KOPT-K1 (cell line): ENCODE results near the gene NEK10.

Experiments
- H3K27ac ChIP-seq: fragments of 200-600 bp; sonication (generic); 2 replicates; pipeline ENCODE4 v1.5.1; 2016; ENCODE audit warnings: antibody characterized with exemption, mild to moderate bottlenecking, low read depth, low read length; ENCODE audit not compliant: poor library complexity, severe bottlenecking
- H3K36me3 ChIP-seq: fragments of 200-600 bp; sonication (generic); 2 replicates; pipeline ENCODE4 v1.5.1; 2017; ENCODE audit warnings: antibody characterized with exemption, mild to moderate bottlenecking, low read length, moderate library complexity; ENCODE audit not compliant: insufficient read depth
- H3K9me3 ChIP-seq: fragments of 200-600 bp; sonication (generic); 2 replicates; pipeline ENCODE4 v1.5.1; 2017; ENCODE audit warnings: antibody characterized with exemption, low read length, mild to moderate bottlenecking; ENCODE audit not compliant: insufficient read depth, poor library complexity, severe bottlenecking

Gene NEK10

DNA sequence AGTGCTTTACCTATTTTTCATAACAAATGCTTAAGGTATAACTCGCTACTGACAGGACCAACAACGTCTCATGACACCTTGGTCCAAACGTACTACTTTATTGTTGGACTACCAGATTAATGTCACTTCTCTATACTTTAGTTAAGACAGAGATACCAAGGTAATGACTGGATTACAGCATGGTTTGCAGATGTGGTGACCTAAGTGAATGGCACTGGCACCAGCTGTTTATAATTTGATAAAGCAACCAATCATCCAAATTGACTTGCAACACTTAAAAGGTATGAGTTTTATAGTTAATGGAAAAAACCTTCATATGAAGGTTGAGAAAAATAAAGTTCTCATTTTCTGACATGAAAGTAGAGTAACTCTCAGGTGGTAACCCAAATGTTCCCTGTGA lies 209.0 kb downstream of the NEK10 start:
- Histone ChIP-seq H3K9me3 (no peaks in the 10 kb centered on the region), H3K27ac (no peak overlapping the region), H3K36me3 (no peaks in the 10 kb centered on the region)

DNA sequence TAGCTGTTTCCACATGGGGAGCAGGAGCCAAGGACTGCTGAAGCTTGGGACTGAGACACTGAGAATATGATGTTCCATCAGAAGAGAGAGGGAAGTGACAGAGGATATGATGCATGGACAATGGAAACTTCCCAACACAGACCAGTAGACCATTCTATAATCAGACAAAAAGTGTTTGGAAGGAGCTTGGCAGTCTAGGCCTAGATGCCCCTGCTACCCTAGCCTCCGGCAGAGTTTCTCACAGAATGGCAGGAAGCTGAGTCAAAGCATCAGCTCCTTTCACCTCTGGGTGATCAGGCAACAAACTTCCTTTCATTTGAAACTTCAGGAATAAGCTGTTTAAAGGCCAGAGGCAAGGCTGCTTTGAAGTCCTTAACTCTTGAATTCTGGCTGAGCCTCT lies 222.0 kb downstream of the NEK10 start:
- Histone ChIP-seq H3K36me3 (no peaks in the 10 kb centered on the region), H3K27ac (no peak overlapping the region), H3K9me3 (no peaks in the 10 kb centered on the region)

DNA sequence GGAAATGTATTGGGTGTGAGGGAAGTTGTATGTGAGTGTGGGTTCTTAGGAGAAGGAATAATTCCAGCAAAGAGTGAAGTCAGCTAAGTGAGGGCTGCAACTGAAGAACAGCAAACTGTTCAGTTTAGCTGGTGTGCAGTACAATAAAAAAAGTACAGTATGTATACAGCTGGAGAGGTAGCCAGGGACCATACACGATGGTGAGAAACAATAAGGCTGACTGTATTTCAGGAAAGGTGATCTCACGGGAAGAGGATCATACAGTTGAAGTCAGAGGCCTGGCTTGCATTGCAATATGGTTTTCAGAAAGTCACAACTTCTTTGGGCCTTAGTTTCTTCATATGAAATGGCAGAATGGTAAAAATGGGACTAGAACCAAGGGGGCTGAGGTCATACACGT lies 222.4 kb downstream of the NEK10 start:
- Histone ChIP-seq H3K27ac (no peak overlapping the region), H3K9me3 (no peaks in the 10 kb centered on the region), H3K36me3 (no peaks in the 10 kb centered on the region)

DNA sequence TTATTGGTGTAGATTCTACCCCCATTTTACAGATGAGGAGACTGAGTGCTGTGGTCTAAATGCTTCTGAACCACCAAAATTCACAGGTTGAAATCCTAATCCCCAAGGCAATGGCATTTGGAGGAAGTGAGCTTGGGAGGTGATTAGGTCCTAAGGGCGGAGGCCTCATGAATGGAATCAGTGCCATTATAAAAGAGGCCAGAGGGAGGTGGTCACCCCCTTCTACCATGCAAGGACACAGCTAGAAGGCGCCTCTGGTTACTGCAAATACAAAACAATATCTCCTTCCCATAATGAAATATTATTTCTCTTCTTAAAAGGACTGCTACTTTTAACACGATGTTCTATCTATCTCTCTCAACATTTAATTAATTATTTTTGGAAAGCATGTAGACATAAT lies 223.5 kb downstream of the NEK10 start:
- no peaks in the 10 kb centered on the region for H3K9me3 ChIP-seq
- no peak overlapping the region for H3K27ac ChIP-seq
- no peaks in the 10 kb centered on the region for H3K36me3 ChIP-seq

DNA sequence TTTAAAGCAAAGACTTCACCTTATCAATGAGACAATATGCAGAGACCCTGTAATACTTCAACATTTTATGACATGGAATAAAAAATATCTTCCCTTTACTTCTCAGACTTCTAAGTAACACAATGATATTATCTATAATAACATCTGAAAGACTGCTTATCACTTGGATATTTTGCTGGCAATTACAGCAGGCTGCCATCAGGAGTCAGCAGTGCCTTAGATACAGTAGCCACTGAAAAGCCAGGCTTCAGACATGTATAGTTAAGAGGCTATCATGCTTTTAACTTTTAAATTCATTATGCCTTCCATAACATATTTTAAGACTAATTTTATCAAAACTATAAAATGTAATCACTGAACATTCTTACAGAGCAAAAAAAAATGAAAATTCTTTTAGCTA lies 227.5 kb downstream of the NEK10 start:
- no peak overlapping the region for H3K27ac ChIP-seq
- H3K36me3 ChIP-seq: no peaks in the 10 kb centered on the region
- H3K9me3 ChIP-seq: no peaks in the 10 kb centered on the region

DNA sequence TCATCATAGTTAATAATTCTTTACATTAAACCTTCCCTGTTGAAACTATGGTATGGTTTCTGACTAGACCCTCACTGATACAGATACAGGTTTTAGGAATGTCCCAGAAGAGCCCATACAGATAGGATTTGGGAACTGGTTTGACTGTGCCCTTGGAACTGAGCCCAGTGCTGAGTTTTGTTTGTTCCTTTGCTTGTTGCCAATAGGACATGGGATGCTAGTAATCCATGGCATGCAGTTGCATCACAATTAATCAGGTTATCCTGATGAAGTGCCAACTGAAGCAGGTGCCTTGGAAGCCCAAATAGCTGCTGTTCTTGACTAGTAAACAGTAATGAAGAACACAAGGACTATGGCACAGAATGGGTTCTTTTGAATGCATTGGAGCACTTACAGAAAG lies 230.6 kb downstream of the NEK10 start:
- Histone ChIP-seq H3K9me3 (no peaks in the 10 kb centered on the region), H3K36me3 (no peaks in the 10 kb centered on the region), H3K27ac (no peak overlapping the region)

DNA sequence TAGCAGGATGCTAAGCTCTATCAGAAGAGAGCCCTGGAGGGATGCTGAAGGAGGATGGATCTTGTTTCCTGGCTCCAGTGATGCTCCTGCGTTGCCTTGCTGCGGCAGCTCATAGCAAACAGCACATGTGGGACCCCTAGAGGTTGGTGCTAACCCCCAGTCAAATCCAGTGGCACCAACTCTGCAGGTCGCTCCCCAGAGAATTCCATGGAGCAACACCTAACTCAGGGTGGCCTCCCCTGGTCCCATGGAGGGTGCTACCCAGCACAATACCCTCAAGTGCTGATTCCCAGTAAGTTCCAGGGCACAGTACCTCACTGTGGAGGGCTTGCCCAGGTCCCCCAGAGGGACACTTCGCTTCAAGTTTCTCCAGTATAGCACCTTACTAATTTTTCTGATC lies 231.2 kb downstream of the NEK10 start:
- Histone ChIP-seq H3K27ac (no peak overlapping the region), H3K36me3 (no peaks in the 10 kb centered on the region), H3K9me3 (no peaks in the 10 kb centered on the region)

DNA sequence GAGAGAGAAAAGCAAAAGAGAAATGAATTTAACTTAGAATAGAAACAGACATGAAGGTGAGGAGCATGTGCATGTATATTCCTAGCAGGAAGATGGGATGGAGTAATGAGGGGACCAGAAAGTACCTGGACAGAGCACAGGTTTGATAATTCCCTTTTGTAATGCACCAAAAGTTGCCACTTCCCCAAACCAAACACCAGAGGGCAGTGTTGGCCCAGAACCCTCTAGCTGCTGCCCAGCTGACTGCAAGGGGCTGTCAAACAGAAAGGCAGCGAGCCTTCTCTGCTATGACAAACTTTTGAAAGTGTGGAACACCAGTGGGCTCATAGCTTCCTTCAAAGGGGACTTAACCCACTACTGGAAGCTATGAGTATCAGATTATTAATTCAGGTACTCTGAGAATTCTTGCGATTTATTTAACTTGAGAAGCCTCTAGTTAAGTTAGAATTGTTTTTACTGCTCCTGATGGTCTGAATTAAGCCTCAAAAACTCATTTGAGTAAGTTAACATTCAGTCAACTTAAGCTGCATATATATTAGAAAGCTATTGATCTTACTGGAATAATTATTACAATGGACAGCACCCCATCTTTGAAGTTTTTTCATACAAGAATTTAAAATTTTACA lies 234.9 kb downstream of the NEK10 start:
- Histone ChIP-seq H3K27ac (no peak overlapping the region), H3K36me3 (no peaks in the 10 kb centered on the region), H3K9me3 (no peaks in the 10 kb centered on the region)

DNA sequence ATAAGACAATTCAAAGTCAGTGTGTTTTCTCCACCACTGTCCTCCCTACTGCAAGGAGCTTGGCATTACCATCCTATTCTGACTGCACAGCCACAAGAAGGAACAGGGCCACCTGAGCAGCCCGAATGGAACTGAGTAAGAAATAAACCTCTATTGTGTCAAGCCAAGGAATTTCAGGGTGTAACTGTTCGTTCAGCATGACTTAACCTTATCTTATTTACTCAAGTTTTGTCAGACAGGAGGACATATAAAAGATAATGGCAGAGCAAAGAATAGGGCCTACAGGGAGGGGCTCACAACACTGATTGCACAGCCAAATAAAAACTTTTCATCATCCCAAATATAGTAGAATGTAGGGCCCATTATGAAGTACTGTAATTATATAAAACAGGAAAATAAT lies 236.1 kb downstream of the NEK10 start:
- H3K36me3 ChIP-seq: no peaks in the 10 kb centered on the region
- no peak overlapping the region for H3K27ac ChIP-seq
- H3K9me3 ChIP-seq: no peaks in the 10 kb centered on the region

DNA sequence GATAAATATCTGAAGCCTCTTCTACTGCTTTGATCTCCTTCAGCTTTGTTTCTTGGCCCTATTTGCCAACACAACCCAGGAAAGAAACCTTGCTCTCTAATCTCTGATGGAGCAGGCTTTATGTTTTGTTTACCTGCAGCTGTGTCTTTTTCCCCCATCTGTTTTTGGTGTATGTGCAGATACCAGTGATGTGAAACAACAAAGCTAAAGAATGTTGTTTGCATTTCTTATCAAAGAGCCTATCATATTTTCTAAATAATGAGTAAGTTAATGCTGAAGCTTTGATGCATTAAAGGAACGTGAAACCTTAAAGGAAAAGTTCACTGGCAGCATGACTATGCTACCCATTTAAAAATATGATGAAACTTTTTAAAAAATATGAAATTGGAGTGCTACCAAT lies 238.4 kb downstream of the NEK10 start:
- H3K36me3 ChIP-seq: no peaks in the 10 kb centered on the region
- H3K9me3 ChIP-seq: no peaks in the 10 kb centered on the region
- no peak overlapping the region for H3K27ac ChIP-seq

DNA sequence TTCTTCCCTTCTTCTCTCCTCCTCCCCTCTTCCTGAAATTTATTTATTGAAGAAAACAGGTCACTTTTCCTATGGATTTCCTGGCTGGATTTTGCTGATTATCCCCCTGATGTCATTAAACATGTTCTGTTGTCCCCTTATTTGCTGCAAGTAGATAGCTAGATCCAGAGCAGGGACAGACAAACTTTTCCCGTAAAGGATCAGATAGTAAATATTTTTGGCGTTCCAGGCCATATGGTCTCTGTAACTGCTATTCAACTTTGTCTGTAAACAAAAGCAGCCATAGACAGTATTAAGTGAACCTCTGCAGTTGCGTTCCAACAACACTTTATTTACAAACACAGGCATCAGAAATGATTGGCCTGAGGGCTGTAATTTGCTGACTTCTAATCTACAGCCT lies 241.3 kb downstream of the NEK10 start:
- Histone ChIP-seq H3K27ac (no peak overlapping the region), H3K36me3 (no peaks in the 10 kb centered on the region), H3K9me3 (no peaks in the 10 kb centered on the region)

DNA sequence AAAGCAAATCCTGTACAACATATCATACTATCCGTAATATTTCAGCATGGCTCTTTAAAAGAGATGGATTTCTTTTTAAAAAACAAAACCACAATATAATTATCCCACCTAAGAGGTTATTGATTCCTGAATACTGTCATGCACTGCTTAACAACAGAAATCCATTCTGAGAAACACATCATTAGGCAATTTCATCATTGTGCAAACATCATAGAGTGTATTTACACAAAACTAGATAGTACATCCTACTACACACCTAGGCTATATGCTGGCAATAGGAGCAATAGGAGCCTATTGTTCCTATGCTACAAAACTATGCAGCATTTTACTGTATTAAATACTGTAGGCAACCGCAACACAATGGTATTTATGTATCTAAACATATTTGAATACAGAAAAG lies 242.0 kb downstream of the NEK10 start:
- no peaks in the 10 kb centered on the region for H3K36me3 ChIP-seq
- no peak overlapping the region for H3K27ac ChIP-seq
- no peaks in the 10 kb centered on the region for H3K9me3 ChIP-seq

DNA sequence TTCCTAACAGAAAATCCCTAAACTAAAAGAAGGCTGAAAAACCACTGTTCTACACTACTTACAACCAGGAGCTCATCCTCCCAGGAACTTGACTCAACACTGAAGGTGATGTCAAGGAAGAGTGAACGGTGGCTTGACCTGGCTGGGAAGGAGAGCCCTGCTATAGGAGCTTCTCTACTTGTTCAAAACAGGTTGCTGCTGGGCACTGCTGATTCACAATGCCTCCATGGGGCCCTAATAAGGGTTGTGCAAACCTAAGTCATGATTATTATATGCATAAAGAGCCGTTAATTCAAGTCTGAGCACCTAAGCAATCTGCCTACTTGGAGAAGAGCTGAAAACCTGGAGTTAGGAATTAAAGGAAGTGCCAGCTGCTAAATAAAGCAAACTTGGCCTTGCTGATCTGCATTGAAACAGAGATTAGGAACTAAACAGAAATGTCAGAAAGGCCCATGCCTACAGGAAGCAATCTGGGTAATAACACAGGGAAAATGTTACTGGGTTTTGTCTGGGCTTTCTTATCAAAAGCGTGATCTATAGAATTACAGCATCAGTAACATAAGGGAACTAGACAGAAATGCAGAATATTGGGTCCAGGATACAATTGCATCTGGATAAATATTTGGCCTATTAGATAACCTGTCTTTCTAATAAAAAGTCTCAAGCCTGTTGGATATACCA lies 243.2 kb downstream of the NEK10 start:
- H3K27ac ChIP-seq: no peak overlapping the region
- no peaks in the 10 kb centered on the region for H3K9me3 ChIP-seq
- H3K36me3 ChIP-seq: no peaks in the 10 kb centered on the region

DNA sequence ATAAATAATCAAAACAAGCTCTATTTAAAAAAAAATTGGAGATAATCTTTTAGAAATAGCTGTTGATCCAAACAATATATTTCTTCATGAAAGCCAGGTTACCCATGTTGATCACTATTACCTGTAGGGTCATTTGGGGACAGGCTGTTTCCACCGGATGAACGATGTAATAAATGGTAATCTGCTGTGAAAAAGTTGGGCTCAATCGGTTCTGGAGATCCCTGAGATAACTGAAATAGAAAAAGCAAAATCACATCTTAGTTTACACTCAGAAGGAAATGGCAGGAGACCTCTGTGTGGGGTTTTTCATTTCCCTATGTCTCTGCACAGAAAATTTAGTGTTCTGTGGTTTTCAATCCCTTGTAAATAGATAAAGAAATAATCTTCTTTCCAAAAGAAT lies 249.5 kb downstream of the NEK10 start:
- no peaks in the 10 kb centered on the region for H3K9me3 ChIP-seq
- H3K36me3 ChIP-seq: no peaks in the 10 kb centered on the region
- no peak overlapping the region for H3K27ac ChIP-seq

DNA sequence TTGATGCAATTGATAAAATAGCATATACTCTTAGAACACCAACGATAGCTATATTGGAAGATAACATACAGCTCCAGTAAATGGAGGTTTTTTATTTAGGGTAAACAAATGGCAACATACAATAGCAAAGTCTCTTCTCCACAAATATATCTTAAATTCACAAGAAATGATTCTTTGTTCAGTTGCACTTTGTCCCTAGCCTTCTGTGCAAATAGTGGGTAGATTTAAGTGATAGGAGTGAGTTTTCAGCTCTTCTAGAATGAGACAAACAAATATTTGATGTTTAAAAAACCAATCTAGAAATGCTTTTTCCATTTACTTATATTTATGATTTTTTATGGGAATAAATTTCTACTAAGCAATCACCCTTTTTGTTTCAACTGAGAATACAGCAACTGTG lies 253.8 kb downstream of the NEK10 start:
- H3K36me3 ChIP-seq: no peaks in the 10 kb centered on the region
- no peaks in the 10 kb centered on the region for H3K9me3 ChIP-seq
- H3K27ac ChIP-seq: no peak overlapping the region

DNA sequence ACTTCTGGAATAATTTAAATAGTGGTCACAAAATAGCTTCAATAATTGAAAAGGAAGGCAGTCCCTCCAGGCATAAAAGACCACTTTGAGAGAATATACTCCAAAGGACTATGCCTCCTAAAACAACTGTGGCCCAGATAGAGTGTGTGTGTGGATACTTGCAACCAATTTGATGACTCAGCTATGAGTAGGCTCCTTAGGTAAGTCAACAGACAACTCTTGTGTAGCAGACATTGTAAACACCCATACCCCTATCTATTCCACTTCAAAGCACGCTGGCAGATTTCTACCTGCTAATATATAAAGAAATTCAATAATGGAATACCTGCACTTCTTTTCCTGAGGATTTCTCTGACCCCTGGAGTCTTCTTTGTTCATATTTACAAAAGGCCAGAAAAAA lies 254.5 kb downstream of the NEK10 start:
- H3K27ac ChIP-seq: no peak overlapping the region
- no peaks in the 10 kb centered on the region for H3K36me3 ChIP-seq
- no peaks in the 10 kb centered on the region for H3K9me3 ChIP-seq
